Gastroesophageal sphincter (tissue), 4 donors: Measurements from ENCODE around the gene TARBP1. TPM values are rescaled to one million over a fixed set of nuclear protein-coding genes. Genes with fewer than 3 reads are reported as not detected.
A peak's percentile ranks its signal among the peaks of the same experiment; 100 is the strongest.

Source experiments
- ATAC-seq: fragments of 150-250 bp; one replicate; pipeline ENCODE4 v1.9.1; 2016; ENCODE audit warnings: mild to moderate bottlenecking, moderate library complexity
- H3K27ac ChIP-seq, 4 donors: fragments of 200-600 bp; sonication (generic) in 3 of 4; 1 replicate in 3 of 4; 2 replicates in 1 of 4; pipeline ENCODE4 v1.5.1; 2016 to 2019
- H3K27me3 ChIP-seq: fragments of 200-600 bp; sonication (generic); one replicate; pipeline ENCODE4 v1.5.1; 2019
- H3K36me3 ChIP-seq, 2 donors: fragments of 200-600 bp; sonication (generic); one replicate each; pipeline ENCODE4 v1.5.1; 2019; ENCODE audit warnings: control low read depth in 1 of 2
- H3K4me1 ChIP-seq, 3 donors: fragments of 200-600 bp; sonication (generic); 1 replicate in 2 of 3; 2 replicates in 1 of 3; pipeline ENCODE4 v1.5.1; 2016 to 2019; ENCODE audit warnings: control low read depth in 2 of 3
- H3K4me3 ChIP-seq, 2 donors: fragments of 200-600 bp; sonication (generic); one replicate each; pipeline ENCODE4 v1.5.1; 2019; ENCODE audit warnings: mild to moderate bottlenecking in 1 of 2, moderate library complexity in 1 of 2
- H3K9me3 ChIP-seq, 3 donors: fragments of 200-600 bp; sonication (generic); one replicate each; pipeline ENCODE4 v1.5.1; 2017 to 2019; ENCODE audit warnings: control low read depth in 2 of 3
- EP300 ChIP-seq: sonication (generic); formaldehyde crosslinking; IDR thresholded peaks from one replicate; pipeline ENCODE4 v1.6.1; 2017; ENCODE audit warnings: antibody characterized with exemption, mild to moderate bottlenecking
- POLR2A ChIP-seq, 2 donors: fragments of 450-650 bp; IDR thresholded peaks; one replicate each; pipeline ENCODE4 v1.6.1; 2017; ENCODE audit warnings: antibody characterized with exemption in 2 of 2, mild to moderate bottlenecking in 2 of 2, moderate library complexity in 1 of 2
- POLR2AphosphoS5 ChIP-seq: sonication (generic); formaldehyde crosslinking; IDR thresholded peaks from one replicate; pipeline ENCODE4 v1.6.1; 2017; ENCODE audit warnings: antibody characterized with exemption
- WGBS, 2 donors: methylation state at CpG; one replicate each; pipeline ENCODE4 v1.1.5; 2018; ENCODE audit warnings: low coverage in 1 of 2; 5-methylcytosine and 5-hydroxymethylcytosine counted together
- total RNA-seq, 4 donors: library from RNA; depleted of rRNA; stranded (reverse); fragments of >200 nt; gene quantifications; one replicate each; pipeline ENCODE4 v1.1.0, GENCODE V29; 2016
- TF ChIP-seq, protein P1 (sequence below), 4 experiments: fragments of 200-600 bp in 2 of 4; fragments of 450-650 bp in 2 of 4; sonication (generic) in 1 of 4; IDR thresholded peaks; one replicate each; pipeline ENCODE4 v1.5.1; 2017 to 2019; ENCODE audit warnings: antibody characterized with exemption in 4 of 4, mild to moderate bottlenecking in 2 of 4, moderate library complexity in 2 of 4

TARBP1 gene
- total RNA-seq, 4 donors from 2014 or later: 6.7 to 9.6 (median 8.7) TPM

DNA sequence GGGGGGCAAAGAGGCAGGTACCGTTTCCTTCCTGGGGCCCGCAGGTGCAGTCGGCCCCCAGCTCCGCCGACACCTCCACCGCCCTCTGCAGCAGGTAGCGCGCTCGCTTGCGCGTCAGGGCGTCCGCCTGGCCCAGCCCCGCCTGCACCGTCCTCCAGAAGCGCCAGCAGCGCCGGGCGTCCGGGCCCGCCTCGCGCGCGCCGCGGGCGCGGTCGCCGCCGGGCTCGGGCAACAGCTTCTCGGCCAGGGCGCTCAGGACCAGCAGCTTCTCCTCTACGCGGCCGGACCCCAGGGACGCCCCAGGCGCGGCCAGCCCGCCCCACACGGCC lies 863 bp downstream of the TARBP1 start:
- TF ChIP-seq EP300 (no peak), POLR2A (IDR thresholded peaks at IDR 0.05) (peak in 1 of 2 donors; percentile 20), POLR2AphosphoS5 (no peak)
- TF ChIP-seq, protein P1, sequence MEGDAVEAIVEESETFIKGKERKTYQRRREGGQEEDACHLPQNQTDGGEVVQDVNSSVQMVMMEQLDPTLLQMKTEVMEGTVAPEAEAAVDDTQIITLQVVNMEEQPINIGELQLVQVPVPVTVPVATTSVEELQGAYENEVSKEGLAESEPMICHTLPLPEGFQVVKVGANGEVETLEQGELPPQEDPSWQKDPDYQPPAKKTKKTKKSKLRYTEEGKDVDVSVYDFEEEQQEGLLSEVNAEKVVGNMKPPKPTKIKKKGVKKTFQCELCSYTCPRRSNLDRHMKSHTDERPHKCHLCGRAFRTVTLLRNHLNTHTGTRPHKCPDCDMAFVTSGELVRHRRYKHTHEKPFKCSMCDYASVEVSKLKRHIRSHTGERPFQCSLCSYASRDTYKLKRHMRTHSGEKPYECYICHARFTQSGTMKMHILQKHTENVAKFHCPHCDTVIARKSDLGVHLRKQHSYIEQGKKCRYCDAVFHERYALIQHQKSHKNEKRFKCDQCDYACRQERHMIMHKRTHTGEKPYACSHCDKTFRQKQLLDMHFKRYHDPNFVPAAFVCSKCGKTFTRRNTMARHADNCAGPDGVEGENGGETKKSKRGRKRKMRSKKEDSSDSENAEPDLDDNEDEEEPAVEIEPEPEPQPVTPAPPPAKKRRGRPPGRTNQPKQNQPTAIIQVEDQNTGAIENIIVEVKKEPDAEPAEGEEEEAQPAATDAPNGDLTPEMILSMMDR (IDR thresholded peaks at IDR 0.05): no peak
- Histone ChIP-seq H3K4me3 (peak overlapping the region; percentile 44 to 81), H3K9me3 (no peaks in the 10 kb centered on the region), H3K4me1 (peaks cover 0 to 19% (median 0%) of the 10 kb centered on the region in 3 donors), H3K27ac (peak overlapping the region; percentile 67 to 93 (median 92)), H3K27me3 (no peaks in the 10 kb centered on the region), H3K36me3 (no peaks in the 10 kb centered on the region)
- ATAC-seq: peak; percentile 71
- whole genome bisulfite sequencing, 2 donors: no CpG with 5 or more reads among the region's 43 CpGs

DNA sequence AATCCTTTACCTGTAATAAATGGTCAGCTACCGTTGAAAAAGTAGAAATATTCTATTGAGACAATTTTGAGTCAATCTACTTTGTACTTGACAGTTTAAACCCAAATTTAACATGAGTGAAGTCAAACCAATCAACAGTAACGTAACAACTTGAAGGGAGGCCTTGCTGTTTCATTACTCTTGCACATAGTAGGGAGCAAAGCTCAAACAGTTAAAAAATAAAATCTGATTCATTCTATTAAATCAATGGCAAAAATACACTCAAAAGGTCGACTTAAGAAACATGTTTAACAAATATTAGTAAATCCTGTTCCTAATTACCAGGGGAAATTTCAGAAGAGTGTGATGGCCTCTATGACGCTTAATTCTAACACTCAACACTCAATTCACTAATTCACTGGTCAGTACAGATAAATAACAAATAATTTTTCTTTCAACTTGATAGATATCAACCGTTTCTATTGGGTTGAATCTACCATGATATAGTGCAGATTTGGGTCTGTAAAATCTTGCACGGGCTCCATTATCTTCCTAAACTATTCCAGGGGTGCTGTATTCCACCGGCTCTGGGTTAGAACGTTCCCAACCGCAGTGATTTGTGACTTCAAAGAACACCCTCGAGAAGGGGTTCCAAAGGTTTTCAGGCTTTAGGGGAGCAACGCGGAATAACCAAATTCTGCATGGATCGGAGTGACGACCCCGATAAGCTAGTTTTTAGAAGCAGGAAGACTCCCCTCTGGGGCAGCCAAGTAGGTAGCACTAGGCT lies 1.4 kb downstream of the TARBP1 start:
- Histone ChIP-seq H3K27me3 (no peaks in the 10 kb centered on the region), H3K27ac (peak overlapping the region; percentile 67 to 93 (median 92)), H3K9me3 (no peaks in the 10 kb centered on the region), H3K36me3 (no peaks in the 10 kb centered on the region), H3K4me3 (peak overlapping the region; percentile 44 to 81), H3K4me1 (peaks cover 0 to 19% (median 0%) of the 10 kb centered on the region in 3 donors)
- 37 to 39% methylated on average over 9 of the region's 15 CpGs for WGBS, 2 donors
- TF ChIP-seq, protein P1 (IDR thresholded peaks at IDR 0.05): no peak
- TF ChIP-seq POLR2A (IDR thresholded peaks at IDR 0.05) (no peak), POLR2AphosphoS5 (no peak), EP300 (no peak)
- no peak for ATAC-seq

DNA sequence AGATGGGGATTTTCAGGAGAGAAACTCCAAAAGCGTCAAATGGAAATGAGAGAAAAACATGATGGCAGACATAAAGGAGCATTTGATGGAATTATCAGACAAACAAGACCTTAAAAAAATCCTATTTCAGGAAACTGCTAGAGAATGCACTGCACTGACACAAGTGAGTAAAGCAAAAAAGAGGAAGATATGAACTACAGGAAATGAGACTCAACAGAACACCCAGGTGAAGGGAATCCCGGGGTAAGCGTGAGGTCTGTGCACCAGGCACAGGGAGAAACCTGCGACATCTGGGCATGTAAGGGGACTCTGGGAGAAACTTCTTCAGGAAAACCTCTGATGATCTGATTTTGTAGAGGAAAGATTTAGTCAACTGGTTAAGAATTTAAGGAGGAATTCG lies 2.8 kb downstream of the TARBP1 start:
- TF ChIP-seq, protein P1 (IDR thresholded peaks at IDR 0.05): no peak
- no peak for TF ChIP-seq POLR2AphosphoS5
- no peak for TF ChIP-seq POLR2A (IDR thresholded peaks at IDR 0.05)
- TF ChIP-seq EP300: no peak
- Histone ChIP-seq H3K9me3 (no peaks in the 10 kb centered on the region), H3K27me3 (no peaks in the 10 kb centered on the region), H3K27ac (no peak overlapping the region), H3K36me3 (peaks cover 0 to 2% of the 10 kb centered on the region in 2 donors), H3K4me1 (peaks cover 0 to 19% (median 0%) of the 10 kb centered on the region in 3 donors), H3K4me3 (no peak overlapping the region)
- 82 to 91% methylated on average over 3 to 5 of the region's 5 CpGs for WGBS, 2 donors
- no peak for ATAC-seq

DNA sequence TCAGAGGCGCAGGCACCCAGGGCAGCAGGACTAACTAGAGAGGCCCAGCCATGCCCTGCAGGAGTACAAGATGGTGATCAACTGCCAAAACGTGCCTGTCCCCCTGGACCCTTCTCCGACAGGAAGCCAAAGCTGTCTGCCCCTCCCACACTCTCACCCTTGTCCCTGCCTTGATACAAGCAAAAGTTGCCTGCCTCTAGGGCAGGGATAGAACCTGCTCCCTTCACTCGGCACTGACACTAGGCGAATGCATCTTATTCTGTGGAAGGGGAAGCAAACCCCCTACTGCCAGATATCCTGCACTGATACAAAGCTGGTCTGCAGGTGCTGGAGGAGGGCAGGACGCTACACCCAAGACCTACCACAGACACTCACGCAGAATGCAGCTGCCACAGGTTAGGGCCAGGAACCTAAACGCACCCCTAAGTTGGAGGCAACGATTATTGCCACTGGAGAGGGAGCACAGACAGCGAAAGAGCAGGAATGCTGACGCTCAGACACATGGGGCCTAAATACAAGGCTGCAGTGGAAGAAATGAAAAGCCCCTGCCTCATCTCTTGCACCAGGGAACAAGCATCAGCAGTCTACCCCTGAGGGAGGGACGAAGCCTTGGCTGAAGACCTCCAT lies 3.7 kb downstream of the TARBP1 start:
- TF ChIP-seq EP300: no peak
- TF ChIP-seq POLR2AphosphoS5: no peak
- TF ChIP-seq POLR2A (IDR thresholded peaks at IDR 0.05): no peak
- TF ChIP-seq, protein P1 (IDR thresholded peaks at IDR 0.05): no peak
- Histone ChIP-seq H3K27me3 (no peaks in the 10 kb centered on the region), H3K36me3 (peaks cover 0 to 2% of the 10 kb centered on the region in 2 donors), H3K9me3 (no peaks in the 10 kb centered on the region), H3K4me1 (peaks cover 0 to 19% (median 0%) of the 10 kb centered on the region in 3 donors), H3K27ac (no peak overlapping the region), H3K4me3 (no peak overlapping the region)
- ATAC-seq: no peak
- WGBS, 2 donors: 94 to 100% methylated on average over 2 to 5 of the region's 12 CpGs
